Stimulated activated CD4-positive, alpha-beta T cell treated with anti-CD3 and anti-CD28 coated beads, TNF-alpha, amount 100 ng/mL, for 48 hours (primary cell): ENCODE data around the gene CENPQ.

Source experiments
- DNase-seq, 3 donors: peaks; one replicate each; pipeline ENCODE4 v3.0.0-alpha.2; 2020; ENCODE audit warnings: low read depth in 3 of 3

The CENPQ gene

GRCh38 chr6:49504666-49505065 lies 41.5 kb downstream of the CENPQ start:
- DNase-seq: no peak

GRCh38 chr6:49506569-49507111 lies 43.5 kb downstream of the CENPQ start:
- DNase-seq: no peak

DNA sequence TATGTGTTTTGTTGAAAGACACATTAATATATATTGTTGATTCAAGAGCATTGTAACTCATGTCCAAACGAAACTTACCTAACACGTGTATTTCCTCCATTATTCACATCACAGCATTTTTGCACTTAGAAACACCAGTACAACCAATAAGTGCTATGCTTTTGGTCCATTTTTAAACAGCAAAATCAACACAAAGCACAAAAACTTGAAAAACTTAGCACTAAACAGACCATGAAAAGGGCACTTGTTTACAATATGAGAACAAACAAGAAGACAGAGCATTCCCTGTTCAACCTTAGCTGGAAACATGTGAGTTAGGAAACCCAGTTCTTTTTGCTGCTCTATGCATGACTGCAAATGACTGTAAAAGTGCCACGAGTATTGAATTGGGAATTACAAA lies 46.2 kb downstream of the CENPQ start:
- DNase-seq: no peak

GRCh38 chr6:49513153-49513989 lies 50.2 kb downstream of the CENPQ start:
- no peak for DNase-seq

DNA sequence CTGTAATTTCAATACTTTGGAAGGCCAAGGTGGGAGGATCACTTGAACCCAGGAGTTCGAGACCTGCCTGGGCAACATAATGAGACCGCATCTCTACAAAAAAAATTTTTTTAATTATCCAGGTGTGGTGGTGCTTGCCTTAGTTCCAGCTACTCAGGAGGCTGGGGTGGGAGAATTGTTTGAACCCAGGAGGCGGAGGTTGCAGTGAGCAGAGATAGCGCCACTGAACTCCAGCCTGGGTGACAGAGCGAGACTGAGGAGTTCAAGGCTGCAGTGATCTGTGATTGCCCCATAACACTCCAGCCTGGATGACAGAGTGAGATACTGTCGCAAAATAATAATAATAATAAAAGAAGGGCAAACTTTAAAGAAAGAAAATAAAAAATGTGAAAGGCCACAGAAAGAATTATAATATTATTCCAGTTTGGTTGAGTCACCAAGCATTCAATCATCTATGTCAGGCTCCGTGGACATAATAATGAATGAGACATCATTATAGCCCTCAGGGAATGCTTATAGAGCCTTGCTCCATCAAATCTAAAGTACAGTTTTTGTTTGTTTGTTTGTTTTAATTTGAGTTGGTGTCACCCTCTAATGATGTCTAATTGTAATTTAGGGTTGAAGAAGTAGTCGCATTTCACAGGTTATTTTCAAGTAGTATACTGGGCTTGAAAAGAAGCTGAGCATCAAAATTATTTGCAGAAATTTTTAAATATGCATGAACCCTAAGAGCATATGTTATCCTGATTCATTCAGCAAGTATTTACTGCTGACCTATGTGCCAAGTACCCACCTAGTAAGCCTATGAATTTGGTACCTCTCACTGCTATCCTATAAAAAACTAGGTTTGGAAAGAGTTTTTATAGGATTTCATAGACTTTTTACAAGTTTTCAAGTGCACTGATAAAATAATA lies 51.7 kb downstream of the CENPQ start:
- DNase-seq: no peak

DNA sequence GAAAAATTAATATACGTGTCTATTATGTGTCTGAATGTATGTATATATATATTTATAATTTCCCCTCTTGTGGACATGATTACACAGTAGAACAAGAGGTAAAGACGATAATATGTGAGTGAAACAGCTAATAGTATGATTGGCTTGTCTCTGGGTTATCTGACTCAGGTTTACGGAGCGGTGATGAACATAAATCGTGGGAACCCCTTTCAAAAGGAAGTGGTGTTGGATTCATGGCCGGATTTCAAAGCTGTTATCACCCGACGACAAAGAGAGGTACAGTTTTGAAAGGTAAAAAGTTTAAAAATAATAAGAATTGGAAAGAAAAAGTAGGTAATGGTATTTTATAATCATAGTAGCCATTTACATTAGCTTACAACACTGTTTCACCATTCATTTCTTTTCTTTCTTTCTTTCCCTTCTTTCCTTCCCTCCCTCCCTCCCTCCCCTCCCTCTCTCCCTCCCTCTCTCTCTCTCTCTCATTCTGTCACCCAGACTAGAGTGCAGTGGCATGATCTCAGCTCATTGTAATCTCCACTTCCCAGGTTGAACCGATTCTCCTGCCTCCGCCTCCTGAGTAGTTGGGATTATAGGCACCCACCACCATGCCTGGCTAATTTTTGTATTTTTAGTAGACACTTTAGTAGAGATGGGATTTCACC lies 52.4 kb downstream of the CENPQ start:
- DNase-seq: no peak

GRCh38 chr6:49516147-49516505 lies 53.0 kb downstream of the CENPQ start:
- no peak for DNase-seq

GRCh38 chr6:49517919-49518318 lies 54.7 kb downstream of the CENPQ start:
- no peak for DNase-seq

- DNase-seq: no peak
Measured at GRCh38 chr6:49519660-49520059, 56.5 kb downstream of the CENPQ start.

DNA sequence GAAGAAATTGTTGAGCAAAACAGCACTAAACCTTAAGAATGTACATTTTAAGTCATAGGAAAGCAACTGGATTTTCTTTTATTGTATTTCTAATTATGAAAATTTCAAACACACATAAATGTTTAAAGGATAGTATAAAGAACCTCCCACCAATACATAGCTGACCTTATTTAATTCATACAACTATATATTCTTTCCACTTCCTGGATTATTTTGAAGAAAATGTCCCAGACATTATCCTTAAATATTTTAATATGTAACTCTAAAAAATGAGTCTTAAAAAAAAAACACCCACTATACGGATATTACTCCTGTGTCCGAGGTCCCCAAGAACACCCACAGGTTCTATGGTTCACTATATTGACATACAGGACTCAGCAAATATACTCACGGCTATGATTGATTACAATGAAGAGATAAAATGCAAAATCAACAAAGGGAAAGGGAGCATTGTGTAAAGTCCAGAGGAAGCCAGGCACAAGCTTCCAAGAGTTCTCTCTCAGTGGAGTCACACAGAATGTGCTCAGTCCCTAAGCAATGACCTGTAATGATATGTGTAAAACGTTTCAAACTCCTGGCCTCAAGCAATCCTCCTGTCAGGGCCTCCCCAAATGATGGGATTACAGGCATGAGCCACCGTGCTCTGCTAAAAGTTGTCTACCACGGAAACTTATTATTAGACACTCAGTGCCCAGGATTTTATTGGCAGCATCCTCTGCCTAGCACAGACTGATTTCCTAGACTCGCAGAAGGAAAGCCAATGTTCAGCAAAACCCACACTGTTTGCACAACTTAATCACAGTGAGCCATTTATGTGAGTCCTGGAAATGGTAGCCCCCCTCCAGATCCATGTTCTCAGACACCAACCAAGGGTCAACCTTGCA lies 59.8 kb downstream of the CENPQ start:
- no peak for DNase-seq

DNA sequence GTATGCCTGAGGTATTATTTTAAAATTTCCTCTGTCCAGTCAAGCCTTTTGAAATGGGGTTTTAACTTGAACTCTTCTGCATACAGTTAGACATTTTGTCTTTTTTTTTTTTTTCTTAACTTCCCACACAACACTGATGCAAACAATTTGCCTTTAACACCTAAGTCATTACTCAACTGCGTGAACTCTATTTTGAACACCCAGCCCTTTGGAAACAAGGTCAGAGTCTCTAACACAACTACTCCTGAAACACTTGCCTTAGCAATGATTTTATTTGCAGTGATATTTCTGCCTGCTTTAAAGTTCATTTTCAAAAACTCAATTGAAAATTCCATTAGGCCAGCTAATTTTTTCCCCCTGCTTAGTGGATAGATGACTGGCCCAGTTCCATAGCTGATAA lies 60.7 kb downstream of the CENPQ start:
- no peak for DNase-seq

GRCh38 chr6:49524541-49524940 lies 61.4 kb downstream of the CENPQ start:
- no peak for DNase-seq

DNA sequence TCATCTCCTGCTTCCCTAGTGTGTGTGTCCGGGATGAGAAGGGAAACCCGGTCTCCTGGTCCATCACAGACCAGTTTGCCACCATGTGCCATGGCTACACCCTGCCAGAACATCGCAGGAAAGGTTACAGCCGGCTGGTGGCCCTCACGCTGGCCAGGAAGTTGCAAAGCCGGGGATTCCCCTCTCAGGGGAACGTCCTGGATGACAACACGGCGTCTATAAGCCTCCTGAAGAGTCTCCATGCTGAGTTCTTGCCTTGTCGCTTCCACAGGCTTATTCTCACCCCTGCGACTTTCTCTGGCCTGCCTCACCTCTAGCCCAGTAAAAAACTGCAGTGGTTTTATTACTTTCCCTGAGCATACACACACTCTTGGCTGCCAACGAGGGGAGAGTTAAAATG lies 63.4 kb downstream of the CENPQ start:
- no peak for DNase-seq

GRCh38 chr6:49527320-49527719 lies 64.2 kb downstream of the CENPQ start:
- DNase-seq: no peak

DNA sequence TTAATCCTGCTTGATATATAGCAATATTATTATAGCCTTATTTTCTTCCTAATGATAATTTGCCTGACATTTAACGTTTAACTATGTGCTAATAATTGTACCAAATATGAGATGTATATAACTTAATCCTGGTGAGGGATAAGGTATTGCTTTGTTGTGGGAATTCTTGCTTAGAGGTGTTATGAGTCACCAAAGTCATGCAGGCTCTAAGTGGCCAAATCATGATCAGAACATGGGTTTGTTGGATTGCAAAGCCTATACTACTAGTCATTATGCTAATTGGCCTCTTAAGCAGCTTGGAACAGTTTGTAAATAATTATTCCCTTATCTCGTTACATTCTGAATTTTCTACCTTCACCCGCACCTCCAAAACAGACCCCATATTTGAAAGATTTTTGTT lies 65.4 kb downstream of the CENPQ start:
- DNase-seq: no peak

DNA sequence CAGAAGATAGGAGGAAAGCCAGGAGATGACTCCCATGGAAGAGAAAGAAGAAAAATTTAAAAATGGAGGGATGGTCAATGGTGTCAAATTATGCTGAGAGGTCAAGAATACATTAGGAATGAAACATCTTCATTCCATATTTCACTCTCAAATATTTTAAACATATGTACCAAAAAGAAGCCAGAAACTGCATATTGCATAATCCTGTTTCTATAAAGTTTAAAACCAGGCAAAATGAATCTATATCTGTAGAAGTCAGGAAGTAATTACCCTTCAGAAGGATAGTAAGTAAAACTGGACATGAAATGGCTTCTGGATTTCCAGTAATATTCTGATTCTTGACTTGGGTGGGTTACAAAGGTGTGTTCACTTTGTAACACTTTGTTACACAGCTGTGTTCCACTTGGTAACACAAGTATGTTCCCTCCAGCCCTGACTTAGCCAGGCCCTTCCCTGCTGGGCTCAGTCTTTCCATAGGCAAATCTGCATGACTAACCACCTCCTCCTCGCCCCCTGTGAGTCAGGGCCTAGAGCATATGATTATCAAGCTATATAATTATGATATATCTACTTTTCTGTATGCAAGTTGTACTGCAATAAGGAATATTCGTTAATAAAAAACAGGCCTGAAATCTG lies 67.1 kb downstream of the CENPQ start:
- DNase-seq: no peak

DNA sequence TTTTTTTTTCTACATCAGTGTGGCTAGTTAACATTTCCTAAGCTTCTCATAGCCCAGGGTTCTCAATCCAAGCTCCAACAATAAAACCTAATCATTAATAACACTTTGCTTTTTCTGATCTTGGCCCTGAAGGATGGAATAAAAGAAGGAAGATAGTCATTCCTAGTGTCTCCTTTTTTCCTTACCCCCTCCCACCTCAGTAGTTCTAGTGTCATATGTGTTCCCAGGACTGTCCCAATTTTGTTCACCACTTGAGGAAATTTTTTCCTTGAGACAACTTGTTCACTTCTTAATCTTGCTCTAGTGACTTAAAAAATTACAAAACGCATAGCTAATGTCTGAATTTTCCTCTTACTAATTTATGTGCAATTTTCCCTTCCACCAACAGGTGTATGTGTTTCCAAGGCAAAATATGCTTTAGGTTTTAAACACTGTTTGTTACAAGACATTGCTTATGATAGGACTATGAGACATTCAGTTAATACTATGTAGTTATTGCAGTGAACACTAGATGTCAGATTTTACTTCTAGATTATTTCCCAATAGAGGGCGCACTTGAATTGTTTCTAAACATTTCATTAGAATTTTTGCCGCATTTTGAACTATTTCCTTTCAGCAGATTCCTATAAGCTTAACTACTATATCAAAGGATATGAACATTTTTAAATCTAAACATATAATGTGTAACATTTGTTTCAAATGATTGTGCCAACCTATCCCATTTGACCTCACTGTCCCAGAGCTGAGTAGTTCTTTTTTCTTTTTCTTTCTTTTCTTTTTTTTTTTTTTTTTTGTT lies 68.8 kb downstream of the CENPQ start:
- DNase-seq: no peak

- no peak for DNase-seq
Measured at GRCh38 chr6:49535795-49536194, 72.6 kb downstream of the CENPQ start.

GRCh38 chr6:49539102-49539501 lies 75.9 kb downstream of the CENPQ start:
- no peak for DNase-seq

DNA sequence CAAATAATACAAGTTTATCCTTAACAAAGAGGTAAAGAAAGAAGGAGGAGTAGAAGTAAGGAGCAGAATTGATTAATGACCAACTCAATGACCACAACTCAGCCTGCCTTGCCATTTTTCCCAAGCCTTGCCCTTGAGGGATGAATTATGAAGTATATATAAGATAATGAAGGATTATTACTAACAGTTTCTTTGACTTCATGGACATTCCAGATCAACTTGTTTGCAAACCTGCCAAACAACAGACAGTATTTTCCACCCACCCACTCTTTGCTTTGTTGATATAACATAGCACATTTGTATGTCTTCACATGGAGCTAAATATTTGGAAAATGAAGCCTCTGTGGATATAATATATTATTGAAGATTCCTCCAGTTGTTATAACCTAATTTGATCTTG lies 77.4 kb downstream of the CENPQ start:
- no peak for DNase-seq
